ENCODE data around the gene MRGPRE.

DNA sequence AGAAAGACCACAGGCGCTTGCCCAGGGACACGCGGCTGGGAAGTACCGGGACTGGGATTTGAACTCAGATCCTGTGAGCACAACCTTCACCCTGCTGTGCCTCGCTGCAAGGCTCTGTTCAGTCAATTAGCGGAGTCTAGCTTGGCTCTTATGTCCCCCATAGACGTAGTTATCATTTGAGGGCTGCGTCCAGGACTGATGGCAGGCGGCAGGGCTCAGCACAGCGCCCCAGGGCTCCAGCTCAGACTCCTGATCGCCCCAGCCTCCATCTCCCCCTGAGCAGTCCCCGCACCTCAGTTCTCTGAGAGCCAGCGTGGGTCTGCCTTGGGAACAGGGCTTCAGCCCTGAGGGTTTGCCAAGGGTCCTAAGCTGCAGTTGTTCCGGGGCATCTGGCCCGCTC lies 33.4 kb downstream of the MRGPRE start:
- TF ChIP-seq, protein P1, sequence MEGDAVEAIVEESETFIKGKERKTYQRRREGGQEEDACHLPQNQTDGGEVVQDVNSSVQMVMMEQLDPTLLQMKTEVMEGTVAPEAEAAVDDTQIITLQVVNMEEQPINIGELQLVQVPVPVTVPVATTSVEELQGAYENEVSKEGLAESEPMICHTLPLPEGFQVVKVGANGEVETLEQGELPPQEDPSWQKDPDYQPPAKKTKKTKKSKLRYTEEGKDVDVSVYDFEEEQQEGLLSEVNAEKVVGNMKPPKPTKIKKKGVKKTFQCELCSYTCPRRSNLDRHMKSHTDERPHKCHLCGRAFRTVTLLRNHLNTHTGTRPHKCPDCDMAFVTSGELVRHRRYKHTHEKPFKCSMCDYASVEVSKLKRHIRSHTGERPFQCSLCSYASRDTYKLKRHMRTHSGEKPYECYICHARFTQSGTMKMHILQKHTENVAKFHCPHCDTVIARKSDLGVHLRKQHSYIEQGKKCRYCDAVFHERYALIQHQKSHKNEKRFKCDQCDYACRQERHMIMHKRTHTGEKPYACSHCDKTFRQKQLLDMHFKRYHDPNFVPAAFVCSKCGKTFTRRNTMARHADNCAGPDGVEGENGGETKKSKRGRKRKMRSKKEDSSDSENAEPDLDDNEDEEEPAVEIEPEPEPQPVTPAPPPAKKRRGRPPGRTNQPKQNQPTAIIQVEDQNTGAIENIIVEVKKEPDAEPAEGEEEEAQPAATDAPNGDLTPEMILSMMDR (IDR thresholded peaks at IDR 0.05): no peak
- no peak for TF ChIP-seq POLR2A (IDR thresholded peaks at IDR 0.05)

Data from esophagus squamous epithelium (tissue), 4 donors.